ENCODE results near the gene TSHR.
"Not testable (repeated sequence)": the region's sequence is repeated elsewhere in the genome, so short reads cannot be mapped to it uniquely, and the experiment has no call there.

Gene TSHR

DNA sequence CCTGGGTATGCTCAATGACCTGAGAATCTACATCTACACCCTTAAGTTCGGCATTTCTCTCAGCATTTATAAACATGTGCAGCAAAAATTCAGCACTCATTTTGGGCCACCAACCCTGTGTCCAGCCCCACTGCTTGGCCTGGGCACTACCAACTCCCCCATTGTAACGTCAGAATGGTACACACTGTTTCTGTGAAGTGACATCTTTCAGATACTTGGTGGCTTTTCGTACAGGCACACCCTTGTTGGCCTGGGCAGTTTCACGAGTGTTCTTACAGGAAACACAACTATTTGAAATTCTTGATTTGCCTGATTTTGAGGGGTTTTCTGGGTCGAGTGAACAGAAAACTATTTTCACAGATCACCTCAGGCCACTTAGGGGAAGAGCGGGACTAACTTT lies 46.0 kb downstream of the TSHR start:
- DNase-seq = no peak

DNA sequence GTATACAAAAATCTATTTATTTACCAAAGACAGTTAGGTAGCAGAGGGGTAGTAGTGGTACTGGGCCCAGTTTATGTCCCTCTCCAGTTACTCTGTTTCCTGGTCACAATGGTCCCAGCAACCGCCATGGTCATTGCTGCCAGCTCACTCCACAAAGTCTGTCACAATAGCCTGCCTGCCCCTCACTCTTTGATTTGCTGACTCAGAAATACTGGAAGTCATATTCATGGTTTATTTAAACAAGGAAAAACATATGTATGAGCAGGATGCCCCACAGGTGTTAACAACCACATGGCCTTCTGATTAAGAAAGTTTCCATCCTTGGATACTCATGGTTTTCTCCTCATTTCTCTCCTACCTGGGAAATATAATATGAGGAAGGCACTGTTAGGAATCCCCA lies 49.2 kb downstream of the TSHR start:
- no peak for DNase-seq

DNA sequence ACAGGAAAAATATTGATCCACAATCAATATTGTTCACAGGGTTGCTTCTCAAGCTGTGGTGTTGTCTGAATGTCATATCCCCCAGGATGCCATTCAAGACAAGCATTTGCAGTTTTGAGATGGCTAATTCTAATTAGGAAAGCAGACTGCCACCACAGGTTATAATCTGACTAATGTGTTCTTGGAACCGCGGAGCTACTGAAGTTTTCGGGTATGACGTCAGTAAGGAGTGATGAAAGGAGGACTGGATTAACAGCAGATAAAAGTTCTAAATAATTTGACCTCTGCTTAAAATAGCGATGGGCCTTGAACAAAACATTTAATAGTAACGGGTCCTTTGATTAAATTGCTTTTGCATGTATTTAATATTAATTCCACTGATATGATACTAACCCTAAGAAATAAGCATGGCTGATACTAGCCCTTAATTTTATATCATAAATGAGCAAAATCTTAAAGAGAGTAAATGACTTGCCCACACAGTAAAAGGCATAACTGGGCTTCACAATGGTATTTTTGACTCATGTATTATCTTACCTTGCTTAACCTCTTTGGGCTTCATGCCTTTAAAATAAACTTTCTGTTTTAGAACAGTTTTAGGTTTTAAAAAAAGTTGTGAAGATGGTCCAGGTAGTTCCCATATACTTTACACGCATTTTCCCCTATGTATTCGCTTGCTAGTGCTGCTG lies 50.3 kb downstream of the TSHR start:
- no peak for DNase-seq

DNA sequence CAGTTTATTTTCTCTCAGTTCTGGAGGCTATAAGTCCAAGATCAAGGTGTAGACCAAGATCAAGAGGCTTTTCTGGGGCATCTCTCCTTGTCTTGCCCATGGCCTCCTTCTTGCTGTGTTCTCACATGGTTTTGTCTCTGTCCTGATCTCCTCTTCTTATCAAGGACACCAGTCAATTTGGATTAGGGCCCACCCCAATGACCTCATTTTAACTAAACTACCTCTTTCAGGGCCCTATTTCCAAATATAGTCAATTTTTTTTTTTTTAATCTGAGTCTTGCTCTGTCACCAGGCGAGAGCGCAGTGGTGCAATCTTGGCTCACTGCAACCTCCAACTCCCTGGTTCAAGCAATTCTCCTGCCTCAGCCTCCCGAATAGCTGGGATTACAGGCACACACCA lies 50.8 kb downstream of the TSHR start:
- DNase-seq = no peak

DNA sequence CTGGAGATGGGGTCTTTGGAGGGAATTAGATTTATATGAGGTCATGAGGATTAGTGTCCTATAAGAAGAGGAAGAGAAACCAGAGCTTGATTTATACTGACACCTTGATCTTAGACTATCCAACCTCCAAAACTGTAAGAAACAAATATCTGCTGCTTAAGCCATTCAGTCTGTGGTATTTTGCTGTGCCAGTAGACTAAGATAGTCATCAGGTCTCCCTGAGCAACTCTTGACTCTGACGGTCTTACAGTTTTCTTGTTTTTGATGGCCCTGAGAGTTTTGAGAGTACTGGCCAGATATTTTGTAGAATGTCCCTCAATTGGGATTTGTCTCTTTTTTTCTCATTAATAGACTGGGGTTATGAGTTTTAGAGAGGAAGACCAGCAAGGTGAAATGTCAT lies 51.7 kb downstream of the TSHR start:
- DNase-seq = no peak

DNA sequence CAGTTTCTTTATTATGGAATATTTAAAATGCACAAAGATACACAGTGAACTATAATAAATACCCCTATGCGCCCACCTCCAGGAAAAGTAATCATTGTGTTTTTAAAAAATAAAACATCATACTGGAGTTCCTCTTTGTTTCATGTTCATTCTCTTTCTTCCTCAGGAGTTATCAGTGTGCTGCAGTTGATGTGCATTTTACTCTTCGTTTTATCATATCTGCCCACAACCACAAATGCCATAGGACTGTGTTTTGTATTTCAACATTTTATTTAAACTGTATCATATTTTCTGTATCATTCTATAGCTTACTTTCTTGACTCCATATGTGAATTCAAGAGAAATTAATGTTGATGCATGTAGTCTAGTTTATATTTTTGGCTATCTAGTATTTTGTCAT lies 53.9 kb downstream of the TSHR start:
- DNase-seq = no peak

DNA sequence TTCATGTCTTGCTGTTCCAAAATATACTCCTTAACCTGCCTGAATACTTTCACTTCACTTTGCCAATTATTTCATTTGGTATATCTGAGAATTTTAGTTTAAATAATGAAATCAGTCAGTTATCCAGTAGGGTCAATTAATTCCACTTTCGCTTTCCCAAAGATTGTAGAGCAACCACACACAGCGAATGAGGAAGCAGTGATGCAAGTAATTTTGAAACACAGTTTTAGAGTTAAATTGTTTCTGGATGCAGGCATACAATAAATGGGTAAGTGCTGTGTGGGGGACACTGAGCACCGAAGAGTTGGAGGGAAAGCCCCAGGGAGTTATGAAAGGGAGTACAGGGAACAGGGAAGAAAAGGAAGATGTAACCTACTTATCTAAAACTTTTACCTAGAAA lies 62.8 kb downstream of the TSHR start:
- no peak for DNase-seq

DNA sequence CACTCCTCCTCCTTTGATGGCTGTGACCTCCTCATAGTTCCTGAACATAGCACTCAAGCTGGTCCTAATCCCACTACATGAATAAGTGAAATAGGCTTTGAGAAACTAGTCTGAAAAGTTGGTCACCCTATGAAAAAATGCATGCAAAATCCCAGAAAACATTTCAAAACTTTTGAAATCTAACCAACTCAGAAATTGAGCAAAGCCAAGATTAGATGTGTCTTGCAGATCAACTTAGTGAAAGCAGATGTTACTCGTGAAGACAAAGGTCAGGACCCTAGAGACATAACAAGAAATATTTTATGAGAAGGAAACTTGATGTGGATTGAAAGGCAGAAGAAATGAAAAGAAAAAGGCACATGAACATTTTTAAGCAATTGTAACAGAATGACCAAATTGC lies 63.3 kb downstream of the TSHR start:
- no peak for DNase-seq

DNA sequence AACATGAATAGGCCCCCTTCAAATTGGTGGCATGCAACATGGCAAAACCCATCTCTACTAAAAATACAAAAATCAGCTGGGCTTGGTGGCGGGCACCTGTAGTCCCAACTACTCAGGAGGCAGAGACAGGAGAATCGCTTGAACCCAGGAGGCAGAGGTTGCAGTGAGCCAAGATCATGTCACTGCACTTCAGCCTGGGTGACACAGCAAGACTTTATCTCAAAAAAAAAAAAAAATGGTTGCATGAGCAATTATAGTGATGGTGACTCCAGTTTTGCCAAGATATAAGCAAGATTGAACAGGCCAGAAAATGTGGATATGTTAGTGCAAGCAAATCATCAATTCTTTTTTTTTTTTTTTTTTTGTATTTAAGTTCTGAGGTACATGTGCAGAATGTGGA lies 63.7 kb downstream of the TSHR start:
- DNase-seq = not testable (repeated sequence)

DNA sequence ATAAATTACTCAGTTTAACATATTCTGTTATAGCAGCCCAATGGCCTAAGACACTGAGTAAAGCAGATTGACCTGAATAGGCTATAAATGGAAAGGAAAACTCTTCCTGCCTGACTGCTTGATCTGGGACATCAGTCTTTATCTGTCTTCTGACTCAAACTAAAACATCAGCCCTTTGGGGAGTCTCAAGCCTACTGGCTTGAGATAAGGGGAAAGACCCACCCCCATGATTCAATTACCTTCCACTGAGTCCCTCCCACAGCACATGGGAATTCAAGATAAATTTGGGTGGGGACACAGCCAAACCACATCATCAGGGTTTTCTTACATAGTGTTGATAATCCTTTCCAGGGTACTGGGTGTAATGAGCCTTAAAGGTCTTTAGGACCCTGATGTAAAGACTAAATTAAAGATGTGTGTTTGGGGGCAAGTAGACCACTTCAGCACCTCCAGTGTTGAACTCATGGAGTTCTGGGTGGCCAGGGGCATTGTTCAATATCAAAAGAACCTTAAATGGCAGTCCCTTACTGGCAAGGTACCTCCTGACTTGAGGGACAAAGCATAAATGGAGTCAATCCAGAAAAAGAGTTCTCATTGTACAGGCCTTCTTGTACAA lies 67.8 kb downstream of the TSHR start:
- no peak for DNase-seq

DNA sequence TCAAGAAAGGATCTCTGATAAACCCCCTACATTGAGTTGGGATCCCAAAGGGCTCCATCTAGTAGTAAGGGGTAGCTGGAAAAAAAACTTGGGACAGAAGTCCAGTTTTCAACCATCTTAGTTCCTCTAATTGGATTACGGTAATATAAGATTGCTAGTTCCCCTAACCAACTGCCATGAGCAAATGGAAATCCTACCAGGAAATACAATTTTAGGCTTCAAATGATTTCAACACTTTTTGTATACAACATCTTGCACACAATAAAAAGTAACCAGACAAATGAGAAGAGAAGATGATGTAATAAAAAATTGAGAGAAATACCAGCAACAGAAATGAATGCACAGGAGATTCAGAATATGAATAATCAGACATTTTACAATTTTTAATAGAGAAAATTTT lies 73.0 kb downstream of the TSHR start:
- no peak for DNase-seq

DNA sequence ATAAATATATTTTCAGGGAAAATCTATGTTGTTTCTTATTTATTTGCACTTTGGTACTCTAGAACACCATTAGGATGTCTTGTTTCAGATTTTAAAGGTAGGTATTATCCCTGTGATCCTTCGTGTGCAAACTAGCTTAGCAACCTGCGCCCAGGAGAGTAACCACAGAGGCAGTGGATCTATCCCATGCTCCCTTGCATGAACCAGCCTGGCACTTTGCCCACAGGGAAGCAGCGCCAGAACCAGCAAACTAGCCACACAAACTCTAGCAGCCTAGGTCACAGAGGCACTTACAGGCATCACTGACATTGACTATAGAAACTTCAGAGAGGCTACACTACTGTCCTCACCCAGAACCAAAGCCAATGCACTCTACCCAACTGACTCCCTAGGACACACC lies 76.1 kb downstream of the TSHR start:
- peak in 1 of 2 experiments; percentile 16 for DNase-seq

DNA sequence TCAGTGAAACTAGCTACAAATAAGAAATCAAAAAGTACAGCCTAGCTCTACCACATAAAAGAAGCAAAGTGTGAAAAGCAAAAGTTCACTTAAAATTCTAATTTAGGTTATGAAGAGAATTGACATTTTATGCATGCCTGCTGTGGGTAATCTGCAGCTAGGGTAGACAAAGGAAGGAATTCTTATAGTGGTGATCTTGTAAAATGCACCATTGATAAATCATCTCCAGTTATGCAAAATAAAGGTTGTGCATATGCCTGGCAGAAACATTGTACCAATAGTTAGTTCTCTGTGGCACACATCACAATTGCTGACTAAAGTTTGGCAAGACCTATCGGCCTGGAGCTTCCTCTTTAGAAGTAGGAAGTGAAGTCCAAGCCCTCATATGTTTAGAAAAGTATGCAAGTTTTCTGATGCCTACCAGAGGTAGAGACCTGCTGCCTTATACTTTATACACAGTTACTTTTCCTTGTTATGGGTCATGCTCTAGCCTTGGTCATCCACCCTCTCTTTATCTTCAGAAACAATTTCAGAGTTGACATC lies 78.3 kb downstream of the TSHR start:
- DNase-seq = no peak

DNA sequence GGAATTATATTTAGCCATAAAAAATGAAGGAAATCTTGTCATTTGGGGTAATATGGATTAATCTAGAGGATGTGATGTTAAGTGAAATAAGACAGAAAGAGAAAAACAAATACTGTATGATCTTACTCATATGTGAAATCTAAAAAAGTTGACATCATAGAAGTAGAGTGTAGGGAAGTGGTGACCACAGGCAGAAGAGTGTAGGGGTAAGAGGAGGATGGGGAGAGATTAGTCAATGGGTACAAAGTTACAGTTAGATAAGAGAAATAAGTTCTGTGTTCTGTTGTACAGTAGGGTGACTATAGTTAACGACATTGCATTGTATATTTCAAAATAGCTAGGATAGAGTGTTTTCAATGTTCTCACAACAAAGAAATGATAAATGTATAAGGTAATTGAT lies 87.0 kb downstream of the TSHR start:
- no peak for DNase-seq

DNA sequence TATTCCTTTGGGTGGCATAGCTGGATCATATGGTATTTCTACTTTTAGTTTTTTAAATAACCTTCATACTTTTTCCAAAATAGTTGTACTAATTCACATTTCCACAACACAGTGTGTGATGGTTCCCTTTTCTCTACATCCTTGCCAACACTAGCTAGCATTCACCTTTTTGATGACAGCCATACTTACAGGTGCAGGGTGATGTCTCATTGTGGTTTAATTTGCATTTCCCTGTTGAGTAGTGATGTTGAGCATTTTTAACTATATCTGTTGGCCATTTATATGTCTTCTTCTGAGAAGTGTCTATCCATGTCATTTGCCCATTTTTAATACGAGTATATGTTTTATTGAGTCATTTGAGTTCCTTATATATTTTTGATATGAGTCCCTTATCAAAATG lies 96.1 kb downstream of the TSHR start:
- DNase-seq = no peak

DNA sequence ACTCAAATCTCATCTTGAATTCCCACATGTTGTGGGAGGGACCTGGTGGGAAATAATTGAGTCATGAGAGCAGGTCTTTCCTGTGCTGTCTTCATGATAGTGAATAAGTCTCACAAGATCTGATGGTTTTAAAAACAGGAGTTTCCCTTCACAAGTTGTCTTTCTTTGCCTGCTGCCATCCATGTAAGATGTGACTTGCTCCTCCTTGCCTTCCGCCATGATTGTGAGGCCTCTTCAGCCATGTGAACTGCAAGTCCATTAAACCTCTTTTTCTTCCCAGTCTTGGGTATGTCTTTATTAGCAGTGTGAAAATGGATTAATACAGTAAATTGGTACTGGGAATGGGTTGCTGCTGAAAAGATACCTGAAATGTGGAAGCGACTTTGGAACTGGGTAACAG lies 98.6 kb downstream of the TSHR start:
- not testable (repeated sequence) for DNase-seq

DNA sequence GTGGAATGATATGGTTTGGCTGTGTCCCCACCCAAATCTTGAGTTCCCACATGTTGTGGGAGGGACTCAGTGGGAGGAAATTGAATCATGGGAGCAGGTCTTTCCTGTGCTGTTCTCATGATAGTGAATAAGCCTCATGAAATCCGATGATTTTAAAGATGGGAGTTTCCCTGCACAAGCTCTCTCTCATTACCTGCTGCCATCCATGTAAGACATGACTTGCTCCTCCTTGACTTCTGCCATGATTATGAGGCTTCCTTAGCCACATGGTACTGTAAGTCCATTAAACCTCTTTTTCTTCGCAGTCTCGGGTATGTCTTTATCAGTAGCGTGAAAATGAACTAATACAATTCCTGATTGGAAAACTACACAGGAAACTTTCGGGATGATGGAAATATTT lies 100.5 kb downstream of the TSHR start:
- DNase-seq = no peak

DNA sequence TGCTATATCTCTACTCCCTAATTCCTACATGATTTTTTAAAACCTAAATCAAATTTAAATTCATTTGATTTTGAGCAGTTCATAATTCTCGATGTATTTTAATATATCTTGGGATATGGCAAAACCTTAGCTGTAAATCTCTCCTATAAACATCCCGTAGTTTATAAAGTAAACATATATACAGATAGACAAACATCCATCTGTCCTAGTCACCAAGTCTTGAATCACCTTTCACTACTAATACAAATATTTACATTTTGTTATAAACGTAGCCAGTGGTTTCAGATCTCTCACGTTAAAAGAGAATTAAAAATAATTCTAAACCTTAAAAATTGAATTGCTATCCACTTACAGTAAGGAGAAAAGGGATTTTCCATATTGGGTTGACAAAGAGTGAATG lies 107.0 kb downstream of the TSHR start:
- DNase-seq = no peak

DNA sequence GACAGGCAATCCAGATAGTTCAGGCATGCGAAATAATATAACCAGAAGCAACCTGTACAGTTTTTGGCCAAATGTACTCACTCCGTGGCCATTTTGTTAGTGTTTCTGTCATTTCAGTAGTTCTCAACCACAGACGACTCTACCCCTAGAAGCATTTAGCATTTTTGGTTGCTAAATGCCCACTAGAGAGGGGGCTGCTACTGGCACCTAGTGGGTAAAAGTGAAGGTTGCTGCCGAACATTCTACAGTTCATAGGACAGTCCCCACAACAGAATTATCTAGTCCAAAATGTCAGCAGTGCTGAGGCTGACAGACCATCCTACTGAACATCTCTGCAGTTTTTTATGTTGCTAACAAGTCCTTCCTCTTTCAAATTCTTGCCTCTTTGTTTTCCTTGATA lies 107.4 kb downstream of the TSHR start:
- DNase-seq = peak; percentile 11 to 32

DNA sequence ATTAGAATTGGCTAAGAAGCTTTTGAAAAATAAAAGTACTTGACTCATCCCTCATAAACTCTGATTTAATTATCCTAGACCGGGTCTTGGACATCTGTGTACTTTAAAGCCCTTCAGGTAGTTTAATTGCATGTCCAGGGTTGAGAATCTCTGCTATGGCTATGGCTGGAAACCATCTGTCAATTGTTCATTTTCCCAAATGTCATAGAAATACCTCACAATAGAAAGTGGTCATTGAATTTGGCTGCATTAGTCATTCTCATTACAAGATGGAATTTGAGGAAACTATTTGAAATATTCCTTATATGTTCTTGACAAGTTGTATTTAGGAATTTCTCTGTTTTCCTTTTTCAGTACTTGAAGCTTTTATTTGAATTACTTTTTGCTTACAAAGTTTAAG lies 111.3 kb downstream of the TSHR start:
- no peak for DNase-seq

DNA sequence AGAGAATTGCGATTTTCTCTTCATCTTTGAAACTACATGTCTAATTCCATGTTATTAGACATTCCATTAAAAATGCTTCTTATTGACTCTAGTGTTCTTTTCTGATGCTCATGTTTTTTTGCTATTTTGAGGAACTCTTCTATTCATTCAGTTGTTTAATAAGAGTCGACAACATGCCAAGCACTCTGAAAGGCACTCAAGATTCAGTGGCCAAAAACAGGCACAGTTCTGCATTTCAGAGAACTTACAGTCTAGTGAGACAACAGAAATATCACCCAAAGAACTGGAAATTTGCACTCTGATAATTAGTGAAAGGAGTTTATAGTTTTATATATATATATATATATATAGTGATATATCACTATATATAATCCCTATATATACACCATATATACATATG lies 111.7 kb downstream of the TSHR start:
- no peak for DNase-seq

DNA sequence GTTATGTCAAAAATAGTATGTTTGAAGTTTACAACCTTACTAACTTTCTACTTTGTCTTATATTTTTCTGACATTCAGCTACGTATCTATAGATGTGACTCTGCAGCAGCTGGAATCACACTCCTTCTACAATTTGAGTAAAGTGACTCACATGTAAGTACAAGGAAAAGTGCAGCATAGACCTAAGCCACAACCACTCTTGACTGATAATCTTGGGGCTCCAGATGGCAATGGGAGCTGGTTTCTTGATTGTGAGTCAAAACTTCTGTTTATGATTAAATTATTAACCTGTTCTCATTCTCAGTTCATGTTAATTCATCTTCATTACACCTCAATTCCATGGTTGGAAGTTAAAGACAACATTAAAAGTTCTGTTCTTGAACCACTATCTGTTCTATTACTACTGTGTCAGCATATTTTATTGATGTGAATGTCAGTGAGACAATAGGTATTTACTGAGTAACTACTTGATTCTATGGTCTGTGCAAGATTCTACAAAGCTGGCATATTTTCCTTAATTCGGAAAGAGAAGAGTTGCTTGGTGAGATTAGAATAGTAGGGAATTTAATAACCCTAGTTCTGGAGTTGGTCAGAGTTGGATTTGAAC lies 112.9 kb downstream of the TSHR start:
- DNase-seq = no peak

DNA sequence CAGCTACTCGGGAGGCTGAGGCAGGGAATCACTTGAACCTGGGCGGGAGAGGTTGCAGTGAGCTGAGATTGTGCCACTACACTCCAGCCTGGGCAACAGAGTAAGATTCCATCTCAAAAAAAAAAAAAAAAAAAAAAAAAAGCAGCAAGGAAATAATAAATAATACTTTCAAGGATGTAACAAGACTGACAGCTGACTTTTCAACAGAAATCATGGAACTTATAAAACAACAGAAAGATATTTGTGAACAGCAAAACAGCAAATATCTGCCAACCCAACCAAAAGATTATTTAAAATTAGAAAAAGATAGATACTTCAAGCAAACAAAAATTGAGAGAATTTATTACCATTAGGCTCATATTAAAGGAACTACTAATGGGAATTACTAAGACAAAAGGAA lies 115.1 kb downstream of the TSHR start:
- no peak for DNase-seq

DNA sequence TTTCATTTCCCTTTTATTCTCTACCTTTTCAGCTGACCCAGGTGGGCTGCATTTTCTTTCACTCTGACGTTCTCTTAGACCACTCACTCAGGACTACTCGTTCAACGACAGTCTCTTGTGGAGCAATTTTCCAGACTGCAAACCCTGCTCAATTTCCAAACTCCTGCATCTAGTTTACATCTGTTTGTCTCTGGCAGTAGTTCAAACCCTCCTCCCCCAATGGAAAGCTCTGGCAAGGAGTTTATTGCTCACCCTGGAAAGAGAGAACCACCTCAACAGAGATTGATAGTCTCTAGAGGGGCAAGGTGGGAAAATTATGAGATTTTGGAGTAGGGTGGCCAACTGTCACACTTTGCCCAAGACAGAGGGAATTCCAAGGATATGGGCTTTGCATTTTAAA lies 130.2 kb downstream of the TSHR start:
- no peak for DNase-seq

DNA sequence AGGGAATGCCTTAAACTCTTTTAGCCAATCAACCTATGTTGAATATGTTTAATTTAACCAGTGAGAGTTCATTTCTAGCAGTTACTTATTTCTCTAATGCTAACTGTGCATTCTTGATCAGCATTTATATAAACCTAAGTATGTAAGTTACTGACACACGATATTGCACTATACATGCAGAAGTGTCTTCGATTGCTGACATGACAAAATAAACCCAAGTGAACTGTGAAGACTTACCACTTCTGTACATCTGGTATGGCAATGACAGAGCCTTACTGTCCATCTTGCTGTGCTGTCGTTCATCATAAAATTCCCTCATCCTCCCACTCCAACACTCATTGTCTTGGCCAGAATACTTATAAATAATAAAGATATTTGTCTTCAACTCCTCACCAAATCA lies 131.8 kb downstream of the TSHR start:
- DNase-seq = no peak

Data from NCI-H446 (cell line).